ENCODE results near the gene KIAA1586. TPM values are rescaled to one million over a fixed set of nuclear protein-coding genes. Genes with fewer than 3 reads are reported as not detected.
"Not testable (repeated sequence)": the region's sequence is repeated elsewhere in the genome, so short reads cannot be mapped to it uniquely, and the experiment has no call there.

The KIAA1586 gene
- total and polyA plus RNA-seq, 2 experiments from 2014 or later, result 11.5 to 18.6 TPM

DNA sequence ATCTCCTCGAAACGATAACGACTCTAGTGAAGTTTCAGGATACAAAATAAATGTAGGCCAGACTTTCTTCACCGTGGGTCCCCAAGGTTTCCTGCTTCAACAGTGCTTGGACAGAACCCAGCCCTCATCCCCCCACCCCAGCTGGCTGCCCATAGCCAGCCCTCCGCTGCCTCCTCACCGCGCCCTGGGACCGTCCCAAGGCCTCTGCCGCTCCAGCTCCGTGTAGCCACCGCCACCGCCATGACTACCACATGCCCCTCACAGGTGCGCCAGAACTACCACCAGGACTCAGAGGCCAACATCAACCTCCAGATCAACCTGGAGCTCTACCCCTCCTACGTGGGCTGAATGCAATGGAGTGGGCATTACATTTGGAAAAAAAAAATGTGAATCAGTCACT is 42.2 kb upstream of the KIAA1586 start:
- WGBS (ENCODE audit: low lambda C conversion rate, missing lambda C conversion rate), result 97% methylated on average over 14 of the region's 14 CpGs
- H3K9me3 ChIP-seq (ENCODE audit: low read depth), result no peaks in the 10 kb centered on the region
- no peak overlapping the region for H3K27ac ChIP-seq
- no peaks in the 10 kb centered on the region for H3K36me3 ChIP-seq (replicated peaks; ENCODE audit: insufficient read depth, low read depth)
- TF ChIP-seq, protein P1, sequence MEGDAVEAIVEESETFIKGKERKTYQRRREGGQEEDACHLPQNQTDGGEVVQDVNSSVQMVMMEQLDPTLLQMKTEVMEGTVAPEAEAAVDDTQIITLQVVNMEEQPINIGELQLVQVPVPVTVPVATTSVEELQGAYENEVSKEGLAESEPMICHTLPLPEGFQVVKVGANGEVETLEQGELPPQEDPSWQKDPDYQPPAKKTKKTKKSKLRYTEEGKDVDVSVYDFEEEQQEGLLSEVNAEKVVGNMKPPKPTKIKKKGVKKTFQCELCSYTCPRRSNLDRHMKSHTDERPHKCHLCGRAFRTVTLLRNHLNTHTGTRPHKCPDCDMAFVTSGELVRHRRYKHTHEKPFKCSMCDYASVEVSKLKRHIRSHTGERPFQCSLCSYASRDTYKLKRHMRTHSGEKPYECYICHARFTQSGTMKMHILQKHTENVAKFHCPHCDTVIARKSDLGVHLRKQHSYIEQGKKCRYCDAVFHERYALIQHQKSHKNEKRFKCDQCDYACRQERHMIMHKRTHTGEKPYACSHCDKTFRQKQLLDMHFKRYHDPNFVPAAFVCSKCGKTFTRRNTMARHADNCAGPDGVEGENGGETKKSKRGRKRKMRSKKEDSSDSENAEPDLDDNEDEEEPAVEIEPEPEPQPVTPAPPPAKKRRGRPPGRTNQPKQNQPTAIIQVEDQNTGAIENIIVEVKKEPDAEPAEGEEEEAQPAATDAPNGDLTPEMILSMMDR (IDR thresholded peaks at IDR 0.05; ENCODE audit: poor library complexity), result no peak
- TF ChIP-seq EZH2 (IDR thresholded peaks at IDR 0.05; ENCODE audit: borderline replicate concordance) (no peak), EZH2phosphoT487 (IDR thresholded peaks at IDR 0.05; ENCODE audit: low read depth, severe bottlenecking, unreplicated experiment) (no peak)
- no peaks in the 10 kb centered on the region for H3K9me2 ChIP-seq (replicated peaks; ENCODE audit: insufficient read depth)
- H3K4me2 ChIP-seq, result no peak overlapping the region
- DNase-seq (ENCODE audit: low spot score), result no peak
- H3K4me3 ChIP-seq, result no peak overlapping the region
- H3K27me3 ChIP-seq, result no peaks in the 10 kb centered on the region
- H4K20me1 ChIP-seq (ENCODE audit: insufficient read depth, poor library complexity, severe bottlenecking), result no peaks in the 10 kb centered on the region
- H3K79me2 ChIP-seq, result no peaks in the 10 kb centered on the region
- H2AFZ ChIP-seq, result no peak overlapping the region
- no peaks in the 10 kb centered on the region for H3K4me1 ChIP-seq (ENCODE audit: insufficient read depth)

DNA sequence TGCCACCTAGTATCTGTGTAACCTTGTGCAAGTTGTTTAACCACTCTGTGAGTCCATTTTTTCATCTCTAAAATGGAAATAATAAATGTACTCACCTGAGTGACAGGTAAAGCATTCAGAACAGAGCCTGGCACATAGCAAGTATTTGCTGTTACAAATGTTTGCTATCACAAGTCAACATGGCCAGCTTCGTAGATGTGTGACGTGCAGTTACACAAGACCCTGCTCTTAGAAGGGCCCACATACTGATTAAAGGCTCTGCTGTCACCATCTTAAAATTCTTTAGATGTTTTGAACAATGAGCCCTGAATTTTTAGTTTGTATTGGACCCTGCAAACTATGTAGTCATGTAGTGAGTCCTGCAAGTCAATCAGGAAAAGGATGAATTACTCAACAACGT is 40.4 kb upstream of the KIAA1586 start:
- no peak for TF ChIP-seq EZH2 (IDR thresholded peaks at IDR 0.05; ENCODE audit: borderline replicate concordance)
- TF ChIP-seq, protein P1 (IDR thresholded peaks at IDR 0.05; ENCODE audit: poor library complexity), result no peak
- Histone ChIP-seq H3K4me3 (no peak overlapping the region), H3K4me1 (ENCODE audit: insufficient read depth) (no peaks in the 10 kb centered on the region), H4K20me1 (ENCODE audit: insufficient read depth, poor library complexity, severe bottlenecking) (no peaks in the 10 kb centered on the region), H3K27ac (no peak overlapping the region), H3K9me3 (ENCODE audit: low read depth) (no peaks in the 10 kb centered on the region), H3K79me2 (no peaks in the 10 kb centered on the region), H3K4me2 (no peak overlapping the region), H3K9me2 (replicated peaks; ENCODE audit: insufficient read depth) (no peaks in the 10 kb centered on the region), H3K36me3 (replicated peaks; ENCODE audit: insufficient read depth, low read depth) (no peaks in the 10 kb centered on the region), H3K27me3 (no peaks in the 10 kb centered on the region), H2AFZ (no peak overlapping the region)
- DNase-seq (ENCODE audit: low spot score), result no peak
- WGBS (ENCODE audit: low lambda C conversion rate, missing lambda C conversion rate), result 69% methylated on average over 3 of the region's 3 CpGs

DNA sequence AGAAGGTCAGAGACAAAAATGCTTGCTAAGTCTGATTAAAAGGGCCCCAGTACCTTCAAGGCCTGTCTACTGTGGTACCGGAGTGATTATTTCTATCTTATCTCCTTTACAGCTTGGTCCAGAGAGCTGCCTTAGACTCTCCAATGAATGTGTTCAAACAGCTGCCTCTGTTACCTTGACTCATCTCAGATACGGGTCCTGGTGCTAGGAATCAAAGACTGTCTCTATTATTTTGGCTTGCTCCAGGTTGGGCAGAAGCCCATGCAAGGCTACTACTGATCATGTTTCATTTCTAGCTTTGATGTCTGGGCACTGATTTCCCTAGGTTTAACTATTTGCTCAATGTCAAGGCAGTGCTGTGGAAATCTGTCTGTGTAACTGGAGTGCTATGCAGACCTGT is 38.4 kb upstream of the KIAA1586 start:
- DNase-seq (ENCODE audit: low spot score); H3K27me3 ChIP-seq; H3K36me3 ChIP-seq (replicated peaks; ENCODE audit: insufficient read depth, low read depth); H3K9me3 ChIP-seq (ENCODE audit: low read depth); H3K79me2 ChIP-seq; H3K4me2 ChIP-seq; H3K4me3 ChIP-seq; H2AFZ ChIP-seq; H3K4me1 ChIP-seq (ENCODE audit: insufficient read depth); H3K9me2 ChIP-seq (replicated peaks; ENCODE audit: insufficient read depth); H3K27ac ChIP-seq; H4K20me1 ChIP-seq (ENCODE audit: insufficient read depth, poor library complexity, severe bottlenecking): not testable (repeated sequence)
- WGBS (ENCODE audit: low lambda C conversion rate, missing lambda C conversion rate), result 52% methylated on average over 2 of the region's 2 CpGs

DNA sequence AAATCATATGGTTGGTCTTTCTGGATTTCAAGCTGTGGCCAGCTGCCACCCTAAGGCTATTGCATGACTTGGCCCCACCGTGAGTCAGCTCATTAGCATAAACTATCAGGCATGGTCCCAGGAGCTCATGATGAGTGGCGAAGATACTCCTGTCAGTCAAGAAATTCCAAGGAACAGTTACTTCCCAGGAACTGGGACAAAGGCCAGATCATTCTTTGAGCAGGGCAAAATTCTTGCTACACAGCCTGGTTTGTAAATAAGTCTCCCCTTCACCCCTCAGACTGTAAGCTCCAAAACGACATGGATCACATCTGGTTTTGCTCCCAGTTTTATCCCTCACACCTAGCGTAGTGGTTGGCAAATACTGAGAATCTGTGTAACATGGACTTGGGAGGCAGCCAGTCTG is 33.0 kb upstream of the KIAA1586 start:
- H2AFZ ChIP-seq, result no peak overlapping the region
- no peak overlapping the region for H3K4me2 ChIP-seq
- no peaks in the 10 kb centered on the region for H3K79me2 ChIP-seq
- H3K9me2 ChIP-seq (replicated peaks; ENCODE audit: insufficient read depth), result no peaks in the 10 kb centered on the region
- H3K4me3 ChIP-seq, result no peak overlapping the region
- H3K27ac ChIP-seq, result no peak overlapping the region
- no peaks in the 10 kb centered on the region for H3K27me3 ChIP-seq
- DNase-seq (ENCODE audit: low spot score), result peak; percentile 13
- no peak for TF ChIP-seq EZH2phosphoT487 (IDR thresholded peaks at IDR 0.05; ENCODE audit: low read depth, severe bottlenecking, unreplicated experiment)
- TF ChIP-seq, protein P1 (IDR thresholded peaks at IDR 0.05; ENCODE audit: poor library complexity), result no peak
- TF ChIP-seq EZH2 (IDR thresholded peaks at IDR 0.05; ENCODE audit: borderline replicate concordance), result no peak
- H3K36me3 ChIP-seq (replicated peaks; ENCODE audit: insufficient read depth, low read depth), result no peaks in the 10 kb centered on the region
- no peaks in the 10 kb centered on the region for H4K20me1 ChIP-seq (ENCODE audit: insufficient read depth, poor library complexity, severe bottlenecking)
- no peaks in the 10 kb centered on the region for H3K4me1 ChIP-seq (ENCODE audit: insufficient read depth)
- WGBS (ENCODE audit: low lambda C conversion rate, missing lambda C conversion rate), result 43% methylated on average over 4 of the region's 4 CpGs
- H3K9me3 ChIP-seq (ENCODE audit: low read depth), result no peaks in the 10 kb centered on the region
